Stimulated activated CD8-positive, alpha-beta memory T cell treated with anti-CD3 and anti-CD28 coated beads, Interleukin-4, amount 100 ng/mL, for 1 hour (primary cell): ENCODE results near the gene XPR1.

Experiments used
- DNase-seq, 2 donors: peaks; one replicate each; pipeline ENCODE4 v3.0.0-alpha.2; 2020; ENCODE audit warnings: low read depth in 2 of 2, low spot score in 1 of 2

Gene XPR1

DNA sequence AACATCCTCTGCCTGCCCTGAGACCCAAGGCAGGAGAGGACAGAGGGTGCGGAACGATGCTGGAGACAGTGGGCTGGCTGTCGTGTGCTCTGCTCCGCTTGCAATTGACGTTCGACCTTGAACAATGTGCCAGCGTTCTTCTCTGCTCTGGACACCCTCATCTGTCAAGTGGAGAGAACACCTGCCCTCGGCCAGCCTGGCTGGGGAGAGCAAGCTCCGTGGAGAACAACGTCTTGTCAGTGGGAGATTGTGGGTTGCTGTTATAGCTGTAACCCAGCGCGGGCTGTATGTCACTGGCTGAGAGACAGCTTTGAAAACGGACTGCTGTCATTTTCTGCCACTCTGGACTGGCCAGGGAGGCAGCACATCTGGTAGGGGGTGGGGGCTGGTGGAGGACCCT lies 295.5 kb downstream of the XPR1 start:
- no peak for DNase-seq

DNA sequence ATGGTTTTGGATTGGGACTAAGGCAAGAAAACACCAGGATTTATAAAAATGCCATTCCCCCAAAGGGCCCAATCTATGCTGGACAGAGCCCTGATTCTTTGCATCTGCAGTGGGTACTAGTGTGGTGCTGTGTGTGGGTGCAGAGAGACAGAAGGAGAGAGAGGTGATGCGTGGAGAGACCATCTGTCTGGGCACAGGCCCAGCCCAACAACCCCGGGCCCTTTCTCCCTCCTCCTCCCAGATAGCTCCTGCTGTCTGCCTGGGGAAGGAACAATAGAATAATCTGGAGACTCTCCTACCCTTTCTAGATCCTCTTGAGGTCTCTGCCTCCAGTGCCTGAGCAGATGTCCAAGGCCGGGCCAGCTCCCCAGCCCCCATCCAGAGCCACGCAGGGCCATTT lies 296.0 kb downstream of the XPR1 start:
- DNase-seq, result no peak

DNA sequence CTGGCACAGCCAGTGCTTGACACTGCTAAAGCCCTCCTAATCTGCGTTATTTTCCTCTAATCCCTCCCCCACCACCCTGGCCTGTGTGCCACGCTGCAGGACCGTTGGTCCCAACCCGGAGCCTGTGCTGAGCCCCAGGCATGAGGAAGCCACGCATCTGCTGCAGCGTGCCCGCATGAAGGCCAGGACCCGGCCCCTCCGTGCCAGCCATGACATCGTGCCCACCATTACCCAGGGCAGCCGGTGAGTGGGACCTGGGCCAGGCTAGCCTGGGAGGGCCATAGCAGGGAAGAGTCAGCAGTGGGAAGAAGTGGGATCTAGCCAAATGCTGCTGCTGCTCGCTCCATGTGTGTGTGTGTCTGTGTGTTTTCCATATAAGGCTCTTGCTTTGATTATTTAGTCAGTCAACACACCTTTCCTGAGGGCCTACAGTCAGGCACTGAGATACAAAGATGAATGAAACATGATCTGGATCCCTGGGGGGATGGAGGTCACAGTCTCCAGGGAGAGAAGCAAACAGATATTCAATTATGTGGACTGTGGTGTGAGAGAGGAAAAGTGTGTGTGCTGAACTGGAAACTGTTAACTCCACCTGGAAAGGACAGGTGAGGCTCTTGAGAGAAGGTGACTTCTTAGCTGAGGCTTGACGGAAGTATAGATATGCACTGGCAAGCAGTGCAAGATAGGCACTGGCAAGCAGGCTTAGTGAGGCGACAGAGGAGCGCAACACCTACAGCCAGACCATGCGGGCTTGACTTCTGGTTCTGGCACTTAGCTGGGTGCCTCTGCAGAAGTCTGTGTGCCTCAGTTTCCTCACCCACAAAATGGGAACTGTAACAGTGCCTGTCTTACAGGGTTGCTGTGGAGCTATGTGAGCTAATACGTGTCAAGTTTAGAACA lies 296.8 kb downstream of the XPR1 start:
- no peak for DNase-seq

DNA sequence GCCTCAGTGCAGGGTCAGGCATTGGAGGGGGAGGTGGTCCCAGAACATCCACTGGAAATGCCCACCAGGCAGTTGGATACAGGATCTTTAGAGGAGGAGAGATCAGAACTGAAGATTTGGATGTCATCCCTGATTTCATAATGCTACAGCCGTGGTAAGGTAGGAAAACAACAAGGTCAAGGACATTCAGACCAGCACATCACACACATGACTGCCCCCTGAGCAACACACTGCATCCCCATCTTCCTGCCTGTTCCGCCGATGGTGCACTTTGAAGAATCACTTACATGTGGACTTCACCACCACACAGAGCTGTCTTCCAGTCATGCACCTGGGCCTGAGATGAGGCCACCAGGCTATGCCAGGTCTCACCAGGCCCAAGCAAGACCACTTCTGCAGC lies 297.6 kb downstream of the XPR1 start:
- no peak for DNase-seq

DNA sequence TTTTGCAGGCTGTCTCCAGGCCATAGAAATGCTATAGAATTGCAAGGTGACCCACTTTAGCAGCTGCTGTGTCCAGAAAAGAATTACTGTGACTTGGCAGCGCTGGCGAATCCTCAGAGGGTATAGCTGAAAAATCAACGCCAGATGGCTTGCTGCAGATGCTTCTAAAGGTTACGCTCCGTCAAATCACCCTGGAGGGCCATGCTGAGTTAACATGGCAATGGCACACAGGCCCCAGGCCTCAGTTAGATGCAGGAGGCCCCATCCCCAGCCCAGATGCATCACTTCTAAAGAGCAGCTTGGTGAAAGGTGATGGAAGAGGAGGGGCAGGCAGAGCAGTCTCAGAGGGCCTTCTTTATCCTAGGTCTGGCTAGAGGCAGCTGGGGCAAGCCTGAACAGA lies 298.9 kb downstream of the XPR1 start:
- no peak for DNase-seq

DNA sequence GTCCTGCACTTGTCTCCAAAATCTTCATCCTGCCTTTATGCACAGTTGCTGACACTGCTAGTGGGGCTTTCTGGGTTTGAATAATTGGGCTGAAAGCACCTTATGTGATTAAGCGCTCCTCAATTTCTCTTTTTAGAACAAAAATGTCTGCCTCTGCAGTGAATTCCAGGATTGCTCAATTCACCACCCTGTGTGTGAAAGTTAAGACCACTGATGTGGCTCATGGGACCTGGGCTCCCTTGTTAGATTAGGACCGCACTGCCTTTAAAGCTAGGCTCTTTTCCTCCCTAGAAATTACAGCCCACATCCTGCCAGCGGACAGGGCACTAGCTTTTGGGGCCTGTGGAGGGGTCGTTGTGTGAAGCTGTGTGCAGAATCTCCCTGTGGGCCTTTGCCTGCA lies 299.7 kb downstream of the XPR1 start:
- DNase-seq, result no peak

DNA sequence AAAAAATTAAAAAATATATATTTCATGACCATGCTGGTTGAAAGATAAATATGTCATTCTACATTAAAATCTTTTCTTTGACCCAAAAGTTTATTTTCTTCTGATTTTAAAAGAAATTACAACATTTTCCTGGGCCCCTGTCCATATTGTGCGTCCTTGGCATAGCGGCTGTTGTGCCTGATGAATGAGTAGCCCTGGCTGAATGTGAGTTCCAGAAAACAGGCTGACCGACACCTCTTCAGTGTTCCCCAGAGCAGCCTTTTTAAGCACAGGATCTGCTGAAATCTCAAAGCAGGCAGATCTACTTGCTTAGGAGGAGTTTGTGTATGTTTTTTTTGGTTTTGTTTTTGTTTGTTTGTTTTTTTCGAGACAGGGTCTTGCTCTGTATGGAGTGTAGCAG lies 300.6 kb downstream of the XPR1 start:
- DNase-seq, result no peak

DNA sequence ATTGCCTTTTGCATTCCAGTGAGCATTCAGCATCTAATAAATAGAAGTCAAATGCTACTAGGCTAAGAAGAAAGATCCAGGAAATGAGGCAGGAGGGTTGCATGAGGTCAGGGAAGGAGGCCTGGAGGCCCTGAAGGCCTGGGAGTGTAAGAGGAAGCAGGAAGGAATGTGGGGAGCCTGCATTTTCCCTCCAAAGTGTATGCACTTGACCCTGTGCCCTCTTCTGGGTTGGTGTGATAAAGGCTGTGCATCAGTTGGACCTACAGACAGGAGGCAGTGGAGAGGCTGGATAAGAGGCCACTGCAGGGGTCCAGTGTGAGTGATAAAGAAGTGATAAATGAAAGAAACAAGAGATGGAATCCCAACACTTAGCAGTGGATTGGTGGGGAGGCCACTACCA lies 301.3 kb downstream of the XPR1 start:
- DNase-seq, result no peak

DNA sequence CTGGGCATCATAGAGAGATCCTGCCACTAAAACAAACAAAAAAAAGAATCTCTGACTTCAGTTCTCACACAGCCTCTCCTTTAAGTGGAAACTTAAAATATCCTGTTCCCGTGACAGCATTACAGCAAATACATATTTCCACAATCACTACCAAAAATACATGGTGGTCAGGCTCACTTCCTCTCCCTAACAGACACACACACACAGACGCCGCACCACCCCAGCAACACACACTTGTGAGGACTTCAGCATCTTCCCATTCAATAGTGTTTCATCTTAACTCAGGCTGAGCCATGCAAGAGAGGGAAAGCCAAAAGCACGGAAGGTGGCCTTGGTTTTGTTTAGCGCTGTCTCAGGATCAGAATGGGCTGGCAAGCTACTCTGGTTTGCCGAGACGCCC lies 302.7 kb downstream of the XPR1 start:
- no peak for DNase-seq

DNA sequence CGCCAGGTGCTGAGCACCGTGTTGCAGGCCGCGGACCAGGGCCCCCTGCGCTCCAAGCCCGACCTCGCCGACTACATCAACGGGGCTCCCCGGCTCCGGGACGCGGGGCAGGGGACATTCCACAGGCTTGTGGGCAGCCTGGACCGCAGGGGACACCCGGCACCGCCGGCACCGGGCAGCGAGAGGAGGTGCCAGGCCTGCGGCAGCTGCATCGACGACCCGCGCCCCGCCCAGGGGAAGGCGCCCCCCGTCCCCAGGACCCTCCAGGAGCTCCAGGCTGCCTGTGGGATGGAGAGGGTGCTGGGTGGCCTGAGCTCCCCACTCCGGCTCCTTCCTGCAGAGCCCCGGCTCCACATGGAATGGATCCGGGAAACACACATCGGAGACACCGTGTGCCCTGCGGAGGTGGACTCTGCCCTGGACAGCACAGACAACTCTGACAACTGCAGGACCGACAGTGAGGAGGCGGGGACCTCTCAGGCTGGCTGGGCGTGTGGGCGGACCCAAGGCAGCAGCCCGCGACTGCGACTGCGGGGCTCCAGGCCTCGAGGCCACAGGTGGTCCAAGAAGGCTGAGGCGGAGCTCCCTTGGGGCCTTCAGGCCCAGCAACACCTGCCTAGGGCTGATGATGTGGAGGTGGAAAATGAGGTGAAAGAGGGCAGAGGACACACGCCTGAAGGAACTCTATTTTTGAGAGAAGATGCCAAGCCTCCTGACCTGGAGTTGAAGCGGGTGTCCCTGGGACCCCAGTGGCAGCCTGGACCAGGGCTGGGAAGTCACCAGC lies 303.7 kb downstream of the XPR1 start:
- DNase-seq, result no peak

DNA sequence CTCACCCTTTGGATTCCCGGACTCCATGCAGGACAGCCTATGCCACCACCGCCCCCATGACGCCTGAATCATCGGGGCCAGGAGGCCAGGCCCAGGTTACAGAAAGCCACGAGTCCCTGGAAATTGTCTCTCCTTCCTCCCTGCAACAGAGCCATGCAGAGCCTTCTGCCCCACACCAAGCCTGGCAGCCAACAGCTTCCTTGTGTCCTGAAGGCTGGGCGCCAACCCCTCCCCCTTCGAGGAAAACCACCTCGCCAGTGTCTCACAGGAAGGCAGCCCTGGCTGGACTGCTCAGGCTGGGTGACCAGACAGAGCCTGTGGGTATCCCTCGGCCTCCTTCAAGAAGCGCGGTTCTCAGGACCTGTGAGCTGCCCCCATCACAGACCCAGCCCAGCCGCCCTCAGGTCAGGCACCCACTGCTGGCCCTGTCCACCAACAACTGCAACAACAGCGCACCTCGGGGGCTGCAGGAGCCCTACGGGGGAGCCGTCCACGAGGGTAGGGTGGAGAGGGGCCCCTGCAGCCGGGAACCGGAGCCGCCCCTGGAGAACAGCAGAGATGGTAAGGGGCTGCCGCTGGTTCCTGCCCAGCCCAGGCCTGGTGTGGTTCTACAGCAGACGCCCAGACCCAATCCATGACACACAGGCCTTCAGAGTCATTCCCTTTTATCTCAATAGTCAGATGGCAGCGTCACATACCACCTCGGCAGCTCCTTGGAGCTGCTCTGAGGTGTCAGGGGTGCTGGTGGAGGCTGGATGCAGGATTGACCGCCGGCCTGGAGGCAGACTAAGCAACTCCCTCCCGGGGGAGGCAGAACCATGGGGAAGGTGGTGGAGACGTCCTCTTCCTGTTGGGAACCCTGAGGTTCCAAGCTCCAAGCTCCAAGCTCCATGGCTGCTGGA lies 304.5 kb downstream of the XPR1 start:
- DNase-seq, result no peak

DNA sequence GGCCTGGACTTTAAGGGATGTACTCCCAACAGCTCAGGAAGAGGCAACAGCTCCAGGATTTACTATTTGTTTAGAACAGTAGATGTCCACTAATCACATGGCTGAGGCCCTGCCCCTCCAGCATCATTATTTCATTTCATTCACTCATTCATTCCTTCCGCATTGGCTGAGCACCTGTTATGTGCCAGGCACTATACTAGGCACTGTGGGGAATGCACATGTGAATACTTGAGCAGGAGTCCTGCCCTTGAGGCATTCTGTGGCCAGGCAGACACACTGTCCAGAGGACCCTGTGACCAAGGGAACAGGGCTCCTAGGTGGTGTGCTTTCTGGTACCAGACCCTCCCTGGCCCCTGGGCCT lies 305.2 kb downstream of the XPR1 start:
- no peak for DNase-seq

DNA sequence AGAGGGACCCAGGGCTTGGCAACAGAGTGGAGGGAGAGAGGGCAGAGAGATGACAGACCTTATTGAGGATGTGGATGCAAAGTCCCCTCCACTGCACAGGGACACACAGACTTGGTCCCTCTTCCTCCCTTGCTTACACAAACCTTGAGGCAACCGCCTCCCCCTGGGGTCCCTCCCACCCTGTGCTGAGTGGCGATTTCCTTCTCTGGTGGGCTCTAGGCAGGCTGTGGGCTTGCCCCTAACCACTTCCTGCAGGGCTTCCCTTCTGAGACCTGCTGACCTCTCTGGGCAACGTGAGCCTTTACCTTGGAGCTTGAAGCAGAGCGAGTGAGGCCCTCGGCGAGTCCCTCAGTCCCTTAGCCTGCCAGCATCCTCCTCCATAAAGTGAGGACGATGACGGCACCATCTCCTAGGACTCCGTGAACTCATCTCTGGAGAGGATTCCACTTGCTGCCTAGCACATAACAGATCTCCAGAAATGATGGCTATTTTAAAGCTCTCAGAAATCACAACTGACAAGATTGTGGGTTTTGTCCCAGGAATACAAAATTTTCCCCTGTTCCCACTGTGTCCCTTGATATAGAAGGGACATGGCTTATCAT lies 305.9 kb downstream of the XPR1 start:
- DNase-seq, result no peak

DNA sequence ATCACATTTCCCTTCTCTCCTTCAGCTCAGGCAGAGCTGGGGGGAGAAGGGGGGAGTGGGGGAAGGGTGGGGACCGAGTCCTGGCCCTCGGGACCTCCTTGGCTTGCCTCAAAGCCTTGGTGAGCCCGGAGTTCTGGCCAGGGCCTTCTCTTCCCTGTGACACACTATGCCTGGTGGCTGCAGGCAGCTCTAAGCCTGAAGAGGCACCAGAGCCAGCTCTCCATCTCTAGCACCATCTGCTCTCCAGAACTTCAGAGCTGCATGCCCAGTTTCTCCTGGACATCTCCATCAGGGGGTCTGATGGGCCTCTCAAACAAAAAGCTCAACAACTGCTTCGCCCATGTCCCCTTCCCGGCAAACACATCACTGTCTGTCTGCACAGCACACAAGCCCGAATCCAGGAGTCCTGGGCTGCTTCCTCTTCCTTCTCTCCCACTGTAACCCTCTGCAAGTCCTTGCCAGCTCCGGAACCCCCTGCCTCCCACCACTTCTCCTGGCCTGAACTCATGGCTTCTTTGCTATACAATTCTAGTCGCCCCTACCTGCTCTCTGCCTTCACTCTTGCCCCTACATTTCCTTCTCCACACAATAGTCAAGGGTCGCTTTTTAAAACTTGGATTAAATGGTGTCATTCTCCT lies 307.4 kb downstream of the XPR1 start:
- no peak for DNase-seq

DNA sequence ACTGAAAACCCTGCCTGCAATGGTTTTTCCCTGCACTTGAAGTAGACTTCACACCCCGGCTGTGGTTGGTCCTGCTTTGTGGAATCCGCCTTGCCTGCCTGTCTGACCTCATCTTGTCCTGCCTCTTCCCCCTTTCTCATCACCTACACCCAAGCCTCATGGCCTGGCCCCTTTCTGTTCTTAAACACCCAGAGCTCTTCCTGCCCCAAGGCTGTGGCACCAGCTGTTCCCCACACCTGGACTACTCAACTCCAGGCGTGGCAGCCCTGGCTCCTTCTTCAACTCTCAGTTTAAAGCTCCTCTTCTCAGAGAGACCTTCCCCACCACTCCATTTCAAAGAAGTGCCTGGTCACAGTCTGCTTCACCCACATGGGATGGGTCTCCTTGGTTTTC lies 307.9 kb downstream of the XPR1 start:
- DNase-seq, result no peak
